ENCODE measurements around the gene ENPP6.

The ENPP6 gene

GRCh38 chr4:184234155-184234554, 16.5 kb upstream of the ENPP6 start:
- Histone ChIP-seq H2AFZ (ENCODE audit: low read length) (no peak overlapping the region), H3F3A (ENCODE audit: insufficient read depth, low read length) (no peaks in the 10 kb centered on the region), H3K79me2 (ENCODE audit: insufficient read depth, low read length) (no peaks in the 10 kb centered on the region), H3K9me2 (ENCODE audit: low read depth, low read length) (no peaks in the 10 kb centered on the region), H3K36me3 (ENCODE audit: insufficient read depth, low read length) (no peaks in the 10 kb centered on the region), H3K27me3 (ENCODE audit: insufficient read depth, low read length) (peaks cover 4% of the 10 kb centered on the region; the same call in 1 of the 2 replicates), H4K20me1 (ENCODE audit: insufficient read depth, low read length) (no peaks in the 10 kb centered on the region), H3K27ac (ENCODE audit: low read depth, low read length, poor library complexity, severe bottlenecking) (no peak overlapping the region), H3K9ac (ENCODE audit: low read length) (no peak overlapping the region), H3K9me3 (ENCODE audit: low read length) (no peaks in the 10 kb centered on the region), H3K4me2 (ENCODE audit: low read length) (no peak overlapping the region), H3K4me1 (ENCODE audit: insufficient read depth, low read length, severe bottlenecking) (no peaks in the 10 kb centered on the region), H3K4me3 (ENCODE audit: low read depth, low read length, poor library complexity, severe bottlenecking) (no peak overlapping the region)
- TF ChIP-seq EZH2 (IDR thresholded peaks at IDR 0.05; ENCODE audit: borderline replicate concordance, low read length) (no peak), CTCF (IDR thresholded peaks at IDR 0.05; ENCODE audit: low read length) (no peak)

- H3K4me1 ChIP-seq (ENCODE audit: insufficient read depth, low read length, severe bottlenecking): no peaks in the 10 kb centered on the region
- no peak overlapping the region for H3K4me3 ChIP-seq (ENCODE audit: low read depth, low read length, poor library complexity, severe bottlenecking)
- no peak overlapping the region for H2AFZ ChIP-seq (ENCODE audit: low read length)
- H3F3A ChIP-seq (ENCODE audit: insufficient read depth, low read length): no peaks in the 10 kb centered on the region
- no peaks in the 10 kb centered on the region for H3K9me3 ChIP-seq (ENCODE audit: low read length)
- no peak overlapping the region for H3K4me2 ChIP-seq (ENCODE audit: low read length)
- H3K27me3 ChIP-seq (ENCODE audit: insufficient read depth, low read length): peaks cover 4% of the 10 kb centered on the region; the same call in 1 of the 2 replicates
- H3K27ac ChIP-seq (ENCODE audit: low read depth, low read length, poor library complexity, severe bottlenecking): no peak overlapping the region
- no peaks in the 10 kb centered on the region for H3K79me2 ChIP-seq (ENCODE audit: insufficient read depth, low read length)
- H3K9me2 ChIP-seq (ENCODE audit: low read depth, low read length): no peaks in the 10 kb centered on the region
- H3K36me3 ChIP-seq (ENCODE audit: insufficient read depth, low read length): no peaks in the 10 kb centered on the region
- TF ChIP-seq EZH2 (IDR thresholded peaks at IDR 0.05; ENCODE audit: borderline replicate concordance, low read length): no peak
- no peak for TF ChIP-seq CTCF (IDR thresholded peaks at IDR 0.05; ENCODE audit: low read length)
- no peaks in the 10 kb centered on the region for H4K20me1 ChIP-seq (ENCODE audit: insufficient read depth, low read length)
- no peak overlapping the region for H3K9ac ChIP-seq (ENCODE audit: low read length)
These were observed 15.3 kb upstream of the ENPP6 start for GRCh38 chr4:184232975-184233374.

GRCh38 chr4:184232202-184232601, 14.5 kb upstream of the ENPP6 start:
- Histone ChIP-seq H3K9me2 (ENCODE audit: low read depth, low read length) (no peaks in the 10 kb centered on the region), H3K9me3 (ENCODE audit: low read length) (no peaks in the 10 kb centered on the region), H3K79me2 (ENCODE audit: insufficient read depth, low read length) (no peaks in the 10 kb centered on the region), H3K27me3 (ENCODE audit: insufficient read depth, low read length) (peaks cover 4% of the 10 kb centered on the region; the same call in 1 of the 2 replicates), H3K9ac (ENCODE audit: low read length) (no peak overlapping the region), H3K4me2 (ENCODE audit: low read length) (no peak overlapping the region), H2AFZ (ENCODE audit: low read length) (no peak overlapping the region), H3K4me1 (ENCODE audit: insufficient read depth, low read length, severe bottlenecking) (no peaks in the 10 kb centered on the region), H3K36me3 (ENCODE audit: insufficient read depth, low read length) (no peaks in the 10 kb centered on the region), H4K20me1 (ENCODE audit: insufficient read depth, low read length) (no peaks in the 10 kb centered on the region), H3F3A (ENCODE audit: insufficient read depth, low read length) (no peaks in the 10 kb centered on the region), H3K27ac (ENCODE audit: low read depth, low read length, poor library complexity, severe bottlenecking) (no peak overlapping the region), H3K4me3 (ENCODE audit: low read depth, low read length, poor library complexity, severe bottlenecking) (no peak overlapping the region)
- TF ChIP-seq EZH2 (IDR thresholded peaks at IDR 0.05; ENCODE audit: borderline replicate concordance, low read length) (no peak), CTCF (IDR thresholded peaks at IDR 0.05; ENCODE audit: low read length) (no peak)
